Measurements from ENCODE around the gene MACROH2A2.
"Not testable (repeated sequence)": the region's sequence is repeated elsewhere in the genome, so short reads cannot be mapped to it uniquely, and the experiment has no call there.

The MACROH2A2 gene

DNA sequence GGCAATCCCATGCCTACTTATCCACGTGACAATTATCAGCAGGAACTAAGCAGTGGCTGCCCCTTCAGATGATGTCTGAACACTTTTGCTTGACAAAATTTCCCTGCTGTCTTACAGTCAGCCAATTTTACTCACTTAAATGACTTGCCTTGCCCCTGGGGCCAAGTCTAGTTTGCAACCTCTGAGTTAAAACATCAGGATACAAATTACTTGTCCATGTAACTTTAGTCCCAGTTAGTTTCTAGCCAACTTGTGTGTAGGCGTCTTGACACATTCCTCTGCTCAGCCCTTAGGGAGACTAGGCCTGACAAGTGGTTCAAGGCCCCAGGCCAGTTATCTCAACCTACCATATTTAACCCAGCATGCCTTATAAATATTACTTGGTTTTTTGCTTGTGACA, 105.5 kb downstream of the MACROH2A2 start:
- DNase-seq (ENCODE audit: low read depth, low spot score), result no peak

DNA sequence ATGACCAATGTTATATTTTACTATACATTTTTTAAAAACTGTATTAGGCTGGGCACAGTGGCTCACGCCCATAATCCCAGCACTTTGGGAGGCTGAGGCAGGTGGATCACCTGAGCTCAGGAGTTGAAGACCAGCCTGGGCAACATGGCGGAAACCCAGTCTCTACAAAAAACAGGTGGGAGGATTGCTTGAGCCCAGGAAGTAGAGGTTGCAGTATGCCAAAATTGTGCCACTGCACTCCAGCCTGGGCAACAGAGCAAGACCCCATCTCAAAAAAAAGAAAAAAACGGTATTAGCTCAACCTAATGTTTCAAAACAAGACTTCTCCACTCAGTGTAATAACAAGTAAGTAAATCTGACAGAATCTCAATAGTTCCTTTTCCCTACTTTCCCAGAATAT, 106.7 kb downstream of the MACROH2A2 start:
- DNase-seq (ENCODE audit: low read depth, low spot score), result not testable (repeated sequence)

GRCh38 chr10:70160798-70161197, 108.2 kb downstream of the MACROH2A2 start:
- no peak for DNase-seq (ENCODE audit: low read depth, low spot score)

Data from astrocyte of the hippocampus (primary cell).